GM10266 (cell line): ENCODE data around the gene SIK1.
"Not testable (repeated sequence)": the region's sequence is repeated elsewhere in the genome, so short reads cannot be mapped to it uniquely, and the experiment has no call there.

Experiments used
- DNase-seq: peaks from one replicate; pipeline ENCODE4 v3.0.0; 2012; ENCODE audit errors: extremely low spot score
- CTCF ChIP-seq: IDR thresholded peaks from 2 replicates; pipeline ENCODE4 v1.5.1; 2012; ENCODE audit warnings: mild to moderate bottlenecking, low read depth; ENCODE audit not compliant: control insufficient read depth, insufficient read depth; ENCODE audit errors: missing control alignments

SIK1 gene

GRCh38 chr21:43398000-43398399 is 28.9 kb downstream of the SIK1 start:
- not testable (repeated sequence) for DNase-seq

DNA sequence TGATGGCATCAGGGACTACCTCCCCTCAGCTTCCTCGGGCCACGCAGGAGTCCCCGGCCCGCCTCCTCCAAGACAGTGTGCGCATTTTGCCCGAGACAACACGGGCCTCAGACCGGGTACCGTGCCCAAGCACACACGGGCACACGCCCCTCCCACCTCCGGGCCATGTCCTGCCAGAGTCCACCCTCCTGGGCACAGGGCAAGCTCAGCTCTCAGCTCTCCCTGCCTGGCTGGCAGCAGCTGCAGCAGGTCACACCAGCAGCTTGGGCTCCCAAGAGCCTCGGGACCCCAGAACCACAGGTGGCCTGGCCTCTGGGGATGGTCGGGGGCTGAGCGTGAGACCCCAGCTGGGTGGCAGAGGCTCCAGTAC is 29.5 kb downstream of the SIK1 start:
- DNase-seq, result not testable (repeated sequence)

- not testable (repeated sequence) for DNase-seq
These were observed 30.0 kb downstream of the SIK1 start for GRCh38 chr21:43396788-43397438.

DNA sequence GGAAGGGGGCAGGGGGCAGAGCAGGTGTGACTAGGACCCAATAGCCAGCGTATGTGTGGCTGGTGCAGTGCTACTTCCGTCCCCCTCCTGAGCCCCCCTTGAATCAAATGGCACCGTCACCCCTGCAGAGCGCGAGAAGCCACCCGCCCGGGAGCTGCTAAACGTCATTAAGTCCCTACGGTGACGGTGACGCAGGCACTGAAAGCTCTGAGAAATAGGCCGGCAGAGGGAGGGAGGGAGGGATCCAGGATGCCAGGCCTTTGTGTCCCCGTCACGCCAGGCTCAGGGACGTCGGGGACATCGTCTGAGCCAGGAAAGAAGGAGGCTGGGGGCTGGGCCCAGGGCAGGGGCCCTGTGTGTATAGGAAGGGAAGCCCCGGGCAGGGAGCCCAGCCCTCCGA is 43.6 kb downstream of the SIK1 start:
- not testable (repeated sequence) for DNase-seq

DNA sequence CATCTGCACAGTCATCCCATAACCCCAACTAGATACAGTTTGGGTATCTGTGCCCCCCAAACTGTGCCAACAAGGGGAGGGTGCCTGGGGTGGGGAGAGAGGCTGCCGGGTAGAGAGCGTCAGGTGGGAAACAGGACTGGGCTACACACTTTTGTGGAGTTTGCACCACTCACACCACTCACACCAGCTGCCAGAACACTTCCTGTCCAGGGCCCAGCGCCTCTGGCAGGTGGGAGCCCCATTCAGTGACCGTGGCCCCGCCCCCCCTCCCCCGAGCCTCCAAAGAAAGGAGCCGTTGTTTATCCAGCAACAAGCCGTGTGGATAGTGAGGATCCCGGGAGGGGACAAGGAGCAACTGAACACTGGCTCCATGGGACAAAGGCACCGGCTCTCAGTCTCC is 44.0 kb downstream of the SIK1 start:
- not testable (repeated sequence) for DNase-seq

GRCh38 chr21:43380852-43381533 is 45.9 kb downstream of the SIK1 start:
- DNase-seq, result not testable (repeated sequence)

DNA sequence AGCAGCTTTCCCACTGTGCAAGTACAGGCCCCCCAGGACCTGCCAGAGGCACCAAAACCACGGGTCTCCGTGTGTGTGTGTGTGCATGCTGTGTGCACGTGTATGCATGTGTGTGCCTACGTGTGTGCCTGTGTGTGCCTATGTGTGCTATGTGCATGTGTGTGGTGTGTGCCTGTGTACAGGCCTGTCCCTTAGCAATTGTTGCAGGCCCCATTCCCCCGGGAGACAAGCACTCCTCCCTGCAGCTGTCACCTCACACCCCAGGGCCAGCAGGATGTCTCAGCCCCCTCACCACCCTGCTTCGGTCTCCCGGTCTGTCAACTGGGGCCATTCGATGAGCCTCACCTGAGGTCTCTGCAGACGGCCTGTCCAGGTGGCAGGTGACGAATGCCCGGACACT is 46.6 kb downstream of the SIK1 start:
- not testable (repeated sequence) for DNase-seq

DNA sequence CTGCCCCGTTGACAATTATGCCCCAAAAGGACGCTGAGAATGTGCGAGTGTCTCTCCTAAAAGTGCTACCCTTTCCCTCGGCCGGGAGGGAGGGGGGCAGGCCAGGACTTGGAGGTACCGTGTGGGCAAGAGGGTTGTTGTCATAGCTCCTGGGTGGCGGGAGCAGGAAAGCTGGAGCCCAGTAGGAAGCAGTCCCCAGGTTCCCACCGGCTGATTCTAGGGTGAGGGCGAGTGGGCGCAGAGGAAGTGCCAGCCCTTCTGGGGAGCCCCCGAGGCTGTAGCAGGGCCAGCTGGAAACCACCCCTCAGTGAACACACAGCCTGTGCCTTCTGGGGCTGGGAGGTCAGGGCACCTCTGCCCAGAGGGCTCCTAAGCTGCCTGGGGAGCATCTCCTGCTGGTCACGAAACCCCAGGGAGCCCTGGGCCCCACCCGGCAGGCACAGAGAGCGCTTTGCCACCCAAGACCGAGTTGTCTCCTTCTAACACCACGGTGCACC is 47.3 kb downstream of the SIK1 start:
- not testable (repeated sequence) for DNase-seq

DNA sequence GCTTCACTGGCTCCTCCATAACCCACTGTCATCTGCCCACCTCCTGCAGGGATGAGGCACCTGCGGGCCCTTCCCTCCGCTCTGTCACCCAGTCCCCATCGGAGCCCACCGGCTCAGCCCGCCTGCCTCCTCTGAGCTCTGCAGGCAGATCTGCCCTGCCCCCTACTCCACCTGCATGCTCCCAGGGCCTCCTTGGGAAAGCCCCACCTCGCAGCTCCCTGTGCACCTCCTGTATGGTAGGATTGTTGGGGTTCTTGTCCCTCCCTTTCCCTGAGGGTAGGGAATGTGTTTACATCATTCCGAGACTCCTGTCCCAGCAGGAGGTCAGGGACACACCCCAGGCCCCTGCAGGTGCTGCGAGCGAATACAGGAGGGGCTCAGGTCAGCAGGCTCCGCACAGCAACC is 50.5 kb downstream of the SIK1 start:
- TF ChIP-seq CTCF, result no peak
- DNase-seq, result no peak

GRCh38 chr21:43375837-43376477 is 51.0 kb downstream of the SIK1 start:
- no peak for DNase-seq
- TF ChIP-seq CTCF, result no peak

DNA sequence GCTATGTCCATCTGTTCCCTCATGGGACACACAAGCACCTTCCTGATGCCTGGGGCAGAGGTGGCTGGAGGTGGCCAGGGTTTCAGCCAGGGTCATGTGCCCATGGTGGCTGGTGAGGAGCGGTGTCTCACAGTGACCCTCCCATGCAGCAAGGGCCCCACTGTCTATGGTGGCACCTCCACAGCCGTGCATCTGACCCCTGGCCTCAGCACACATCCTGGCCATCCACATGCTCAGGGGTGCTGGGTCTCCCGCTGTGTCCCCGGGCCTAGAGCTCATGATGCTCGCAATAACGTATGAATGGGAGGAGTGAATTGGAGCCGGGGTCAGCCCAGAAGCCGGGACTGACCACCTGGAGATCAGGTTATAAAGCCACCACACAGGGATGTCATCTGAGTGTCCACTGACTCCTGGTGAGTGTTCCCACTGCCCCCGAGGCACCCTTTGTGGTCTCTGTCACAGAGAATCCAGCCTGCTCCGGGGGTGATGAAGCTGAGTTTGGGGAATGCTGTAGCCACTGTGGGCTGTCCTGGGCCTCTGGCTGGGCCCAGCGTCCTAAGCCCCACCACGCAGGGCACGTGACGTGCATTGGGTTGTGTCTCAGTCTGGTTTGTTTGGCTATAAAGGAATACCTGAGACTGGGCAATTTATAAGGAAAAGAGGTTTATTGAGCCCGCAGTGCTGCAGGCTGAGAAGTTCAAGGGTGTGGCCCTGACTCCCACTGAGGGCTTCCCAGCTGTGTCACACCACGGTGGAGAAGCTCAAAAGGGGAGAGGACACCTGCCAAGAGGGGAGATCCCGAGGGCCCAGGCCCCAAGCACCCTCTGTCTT is 51.7 kb downstream of the SIK1 start:
- no peak for DNase-seq

More for the DNA sequence above, 51.7 kb downstream of the SIK1 start:
- no peak for TF ChIP-seq CTCF
